ENCODE data around the gene SNED1.

GRCh38 chr2:241096979-241097378, 98.6 kb downstream of the SNED1 start:
- TF ChIP-seq REST (IDR thresholded peaks at IDR 0.05; ENCODE audit: insufficient read depth in 1 of 2, low read depth in 2 of 2, low read length in 2 of 2) (no peak), SIN3A (IDR thresholded peaks at IDR 0.05; ENCODE audit: borderline replicate concordance, insufficient read depth, low read length) (no peak), POLR2AphosphoS5 (IDR thresholded peaks at IDR 0.05; ENCODE audit: low read depth, low read length) (no peak)
